ENCODE measurements around the gene DYNC1H1. TPM values are rescaled to one million over a fixed set of nuclear protein-coding genes. Genes with fewer than 3 reads are reported as not detected.
A peak's percentile ranks its signal among the peaks of the same experiment; 100 is the strongest.

Gene DYNC1H1
- total and polyA plus RNA-seq, 2 of the 13 experiments (the other 11 are each of a cell fraction or from before 2014, with no cell fraction given), result 74.4 to 239 TPM

DNA sequence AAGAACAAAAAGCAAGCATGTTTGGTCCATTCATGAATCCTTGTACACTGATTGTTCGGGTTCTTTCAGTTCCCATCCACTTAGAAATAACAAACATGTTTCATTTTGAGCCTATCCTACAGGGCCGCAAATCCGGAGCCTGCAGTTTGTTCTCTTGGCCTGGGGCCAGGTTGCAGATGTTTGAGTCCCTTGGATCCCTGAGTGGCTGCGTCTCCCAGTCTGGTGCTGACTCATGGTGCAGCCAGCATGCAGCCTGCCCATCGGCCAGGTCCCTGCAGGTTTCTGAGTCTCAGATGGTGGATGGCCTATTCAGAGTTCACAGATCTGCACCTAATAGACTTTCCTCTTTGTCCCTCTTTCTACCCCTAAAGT, 1.9 kb upstream of the DYNC1H1 start:
- in situ Hi-C loops (cut with HindIII; ENCODE audit: extremely low pct_ligation_motif_present, low pct_unique_long_range_greater_than_20kb), result loop anchor here (5.0 kb wide), 2 partner anchors 135 to 355 kb away; partner anchors contain the start of gene ZNF839
- peak overlapping the region; percentile 45 for H3K27ac ChIP-seq (ENCODE audit: extremely low read length, insufficient read depth, low read length)
- ATAC-seq, result peak; percentile 62
- peak; percentile 38; the same call in 1 of the 2 replicates for TF ChIP-seq NFIC (IDR thresholded peaks at IDR 0.05; ENCODE audit: low read length)
- TF ChIP-seq PHF21A (CRISPR knock-in tag; IDR thresholded peaks at IDR 0.05), result peak; percentile 62; the same call in 1 of the 2 replicates
- TF ChIP-seq SALL1 (CRISPR knock-in tag; IDR thresholded peaks at IDR 0.05), result 0 out of 2 replicates have a peak, but pooled peaks have one; percentile 21
- peak; percentile 39; the same call in 1 of the 2 replicates for TF ChIP-seq GATAD2A (CRISPR knock-in tag; IDR thresholded peaks at IDR 0.05)
- TF ChIP-seq FOXA3 (CRISPR knock-in tag; IDR thresholded peaks at IDR 0.05), result 0 out of 2 replicates have a peak, but pooled peaks have one; percentile 8
- TF ChIP-seq, protein P1, sequence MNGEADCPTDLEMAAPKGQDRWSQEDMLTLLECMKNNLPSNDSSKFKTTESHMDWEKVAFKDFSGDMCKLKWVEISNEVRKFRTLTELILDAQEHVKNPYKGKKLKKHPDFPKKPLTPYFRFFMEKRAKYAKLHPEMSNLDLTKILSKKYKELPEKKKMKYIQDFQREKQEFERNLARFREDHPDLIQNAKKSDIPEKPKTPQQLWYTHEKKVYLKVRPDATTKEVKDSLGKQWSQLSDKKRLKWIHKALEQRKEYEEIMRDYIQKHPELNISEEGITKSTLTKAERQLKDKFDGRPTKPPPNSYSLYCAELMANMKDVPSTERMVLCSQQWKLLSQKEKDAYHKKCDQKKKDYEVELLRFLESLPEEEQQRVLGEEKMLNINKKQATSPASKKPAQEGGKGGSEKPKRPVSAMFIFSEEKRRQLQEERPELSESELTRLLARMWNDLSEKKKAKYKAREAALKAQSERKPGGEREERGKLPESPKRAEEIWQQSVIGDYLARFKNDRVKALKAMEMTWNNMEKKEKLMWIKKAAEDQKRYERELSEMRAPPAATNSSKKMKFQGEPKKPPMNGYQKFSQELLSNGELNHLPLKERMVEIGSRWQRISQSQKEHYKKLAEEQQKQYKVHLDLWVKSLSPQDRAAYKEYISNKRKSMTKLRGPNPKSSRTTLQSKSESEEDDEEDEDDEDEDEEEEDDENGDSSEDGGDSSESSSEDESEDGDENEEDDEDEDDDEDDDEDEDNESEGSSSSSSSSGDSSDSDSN (CRISPR knock-in tag; IDR thresholded peaks at IDR 0.05), result 0 out of 2 replicates have a peak, but pooled peaks have one; percentile 25
- peak in 1 of 2 experiments; percentile 36; a peak in 1 of 4 replicates for TF ChIP-seq POLR2A (IDR thresholded peaks at IDR 0.05; ENCODE audit: insufficient read depth in 1 of 2, low read depth in 2 of 2, low read length in 2 of 2)
- TF ChIP-seq SAP130 (CRISPR knock-in tag; IDR thresholded peaks at IDR 0.05; ENCODE audit: low read depth), result peak; percentile 92
- 0 out of 2 replicates have a peak, but pooled peaks have one; percentile 36 for TF ChIP-seq MYC (CRISPR knock-in tag; IDR thresholded peaks at IDR 0.05; ENCODE audit: borderline replicate concordance)
- TF ChIP-seq ZNF451 (CRISPR knock-in tag; IDR thresholded peaks at IDR 0.05), result no peak
- TF ChIP-seq EP300 (IDR thresholded peaks at IDR 0.05; ENCODE audit: low read depth in 2 of 2, low read length in 2 of 2), result peak; percentile 33 to 50; a peak in 2 of 4 replicates
- no peak for TF ChIP-seq EP300 (CRISPR knock-in tag; IDR thresholded peaks at IDR 0.05; ENCODE audit: borderline replicate concordance)
- TF ChIP-seq HNRNPL (IDR thresholded peaks at IDR 0.05; ENCODE audit: low read depth, low read length), result 0 out of 2 replicates have a peak, but pooled peaks have one; percentile 7
- peak; percentile 54; the same call in 1 of the 2 replicates for TF ChIP-seq MED1 (CRISPR knock-in tag; IDR thresholded peaks at IDR 0.05)
- peak; percentile 28; the same call in 1 of the 2 replicates for TF ChIP-seq PHF8 (CRISPR knock-in tag; IDR thresholded peaks at IDR 0.05)
- TF ChIP-seq, protein P2, sequence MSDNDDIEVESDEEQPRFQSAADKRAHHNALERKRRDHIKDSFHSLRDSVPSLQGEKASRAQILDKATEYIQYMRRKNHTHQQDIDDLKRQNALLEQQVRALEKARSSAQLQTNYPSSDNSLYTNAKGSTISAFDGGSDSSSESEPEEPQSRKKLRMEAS (IDR thresholded peaks at IDR 0.05), result peak; percentile 45; the same call in 1 of the 2 replicates
- no peak for TF ChIP-seq LCORL (IDR thresholded peaks at IDR 0.05)
- 0 out of 2 replicates have a peak, but pooled peaks have one; percentile 20 for TF ChIP-seq LCORL (CRISPR knock-in tag; IDR thresholded peaks at IDR 0.05)
- TF ChIP-seq ZNF441 (CRISPR knock-in tag; IDR thresholded peaks at IDR 0.05; ENCODE audit: borderline replicate concordance), result 0 out of 2 replicates have a peak, but pooled peaks have one; percentile 24
- TF ChIP-seq, protein P3, sequence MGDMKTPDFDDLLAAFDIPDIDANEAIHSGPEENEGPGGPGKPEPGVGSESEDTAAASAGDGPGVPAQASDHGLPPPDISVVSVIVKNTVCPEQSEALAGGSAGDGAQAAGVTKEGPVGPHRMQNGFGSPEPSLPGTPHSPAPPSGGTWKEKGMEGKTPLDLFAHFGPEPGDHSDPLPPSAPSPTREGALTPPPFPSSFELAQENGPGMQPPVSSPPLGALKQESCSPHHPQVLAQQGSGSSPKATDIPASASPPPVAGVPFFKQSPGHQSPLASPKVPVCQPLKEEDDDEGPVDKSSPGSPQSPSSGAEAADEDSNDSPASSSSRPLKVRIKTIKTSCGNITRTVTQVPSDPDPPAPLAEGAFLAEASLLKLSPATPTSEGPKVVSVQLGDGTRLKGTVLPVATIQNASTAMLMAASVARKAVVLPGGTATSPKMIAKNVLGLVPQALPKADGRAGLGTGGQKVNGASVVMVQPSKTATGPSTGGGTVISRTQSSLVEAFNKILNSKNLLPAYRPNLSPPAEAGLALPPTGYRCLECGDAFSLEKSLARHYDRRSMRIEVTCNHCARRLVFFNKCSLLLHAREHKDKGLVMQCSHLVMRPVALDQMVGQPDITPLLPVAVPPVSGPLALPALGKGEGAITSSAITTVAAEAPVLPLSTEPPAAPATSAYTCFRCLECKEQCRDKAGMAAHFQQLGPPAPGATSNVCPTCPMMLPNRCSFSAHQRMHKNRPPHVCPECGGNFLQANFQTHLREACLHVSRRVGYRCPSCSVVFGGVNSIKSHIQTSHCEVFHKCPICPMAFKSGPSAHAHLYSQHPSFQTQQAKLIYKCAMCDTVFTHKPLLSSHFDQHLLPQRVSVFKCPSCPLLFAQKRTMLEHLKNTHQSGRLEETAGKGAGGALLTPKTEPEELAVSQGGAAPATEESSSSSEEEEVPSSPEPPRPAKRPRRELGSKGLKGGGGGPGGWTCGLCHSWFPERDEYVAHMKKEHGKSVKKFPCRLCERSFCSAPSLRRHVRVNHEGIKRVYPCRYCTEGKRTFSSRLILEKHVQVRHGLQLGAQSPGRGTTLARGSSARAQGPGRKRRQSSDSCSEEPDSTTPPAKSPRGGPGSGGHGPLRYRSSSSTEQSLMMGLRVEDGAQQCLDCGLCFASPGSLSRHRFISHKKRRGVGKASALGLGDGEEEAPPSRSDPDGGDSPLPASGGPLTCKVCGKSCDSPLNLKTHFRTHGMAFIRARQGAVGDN (CRISPR knock-in tag; IDR thresholded peaks at IDR 0.05), result peak; percentile 60

More for the DNA sequence above, 1.9 kb upstream of the DYNC1H1 start:
- ChIA-PET POLR2A (interaction anchor here (1.6 kb wide), 1 partner anchor 14 kb away, joined by 10 read pairs; no protein-coding TSS in a partner anchor), CTCF (ENCODE audit: low intra/inter-chr PET ratio, low total read pairs) (interaction anchor here (3.0 kb wide), 1 partner anchor 134 kb away, joined by 14 read pairs; no protein-coding TSS in a partner anchor)
- Histone ChIP-seq H3K9ac (ENCODE audit: insufficient read depth, low read depth, low read length) (peak overlapping the region; percentile 61), H3K4me1 (ENCODE audit: insufficient read depth, low read length) (peaks cover 77% of the 10 kb centered on the region), H4K20me1 (ENCODE audit: insufficient read depth, low read length) (peaks cover 12% of the 10 kb centered on the region), H3K4me2 (ENCODE audit: low read depth, low read length) (peak overlapping the region; percentile 93), H3K27me3 (ENCODE audit: control insufficient read depth in 1 of 2, insufficient read depth in 2 of 2, low read length in 2 of 2) (peaks cover 0 to 3% of the 10 kb centered on the region in 2 experiments; a peak in 2 of 5 replicates), H3K9me3 (ENCODE audit: low read length) (no peaks in the 10 kb centered on the region), H3K4me3 (replicated peaks in 1 of 3; ENCODE audit: insufficient read depth in 1 of 3, low read depth in 2 of 3, low read length in 3 of 3) (peak overlapping the region; percentile 41 to 70 (median 57)), H3K36me3 (replicated peaks in 1 of 2; ENCODE audit: control insufficient read depth in 1 of 2, insufficient read depth in 2 of 2, low read length in 2 of 2) (no peaks in the 10 kb centered on the region), H3K79me2 (ENCODE audit: insufficient read depth, low read length) (peaks cover 31% of the 10 kb centered on the region), H2AFZ (ENCODE audit: low read length) (peak overlapping the region; percentile 55)
- intact Hi-C loops (cut with micrococcal nuclease; ENCODE audit: unreplicated experiment), result loop anchor here (1.0 to 5.0 kb wide), 3 partner anchors 10 to 360 kb away; partner anchors contain the start of gene HSP90AA1
- BruUV-seq (replicated peaks), result no TSS peak
- FAIRE-seq (peak; percentile 70), DNase-seq (ENCODE audit: low spot score) (peak; percentile 90)
- 0% methylated on average over 4 of the region's 5 CpGs for WGBS (ENCODE audit: low lambda C conversion rate)
